GM23338 (cell line): ENCODE measurements around the gene DNAL1. TPM values are rescaled to one million over a fixed set of nuclear protein-coding genes. Genes with fewer than 3 reads are reported as not detected.

Experiments used
- ATAC-seq: fragments of 200-7000 bp; cut with Tn5 transposase; 3 replicates; pipeline ENCODE4 v1.9.1; 2020
- DNase-seq: peaks from one replicate; pipeline ENCODE4 v3.0.0-alpha.2; 2015; ENCODE audit warnings: low spot score
- H2AFZ ChIP-seq: fragments of 200-600 bp; sonication (generic); 2 replicates; pipeline ENCODE4 v1.8.0; 2016; ENCODE audit warnings: antibody characterized with exemption, mild to moderate bottlenecking, moderate library complexity
- H3F3A ChIP-seq: fragments of 200-600 bp; sonication (generic); replicated peaks from 2 replicates; pipeline ENCODE4 v1.8.0; 2017; ENCODE audit warnings: antibody characterized with exemption, mixed run types, low read depth
- H3K27ac ChIP-seq: fragments of 200-600 bp; sonication (generic); 2 replicates; pipeline ENCODE4 v1.6.1; 2016; ENCODE audit warnings: low read depth
- H3K27me3 ChIP-seq: fragments of 200-600 bp; sonication (generic); 2 replicates; pipeline ENCODE4 v1.8.0; 2016; ENCODE audit warnings: mild to moderate bottlenecking, mixed run types, moderate library complexity; ENCODE audit not compliant: insufficient read depth
- H3K36me3 ChIP-seq: fragments of 200-600 bp; sonication (generic); 2 replicates; pipeline ENCODE4 v1.8.0; 2016; ENCODE audit warnings: mild to moderate bottlenecking; ENCODE audit not compliant: insufficient read depth
- H3K4me1 ChIP-seq: fragments of 200-600 bp; sonication (generic); 2 replicates; pipeline ENCODE4 v1.8.0; 2016; ENCODE audit warnings: mild to moderate bottlenecking, moderate library complexity; ENCODE audit not compliant: insufficient read depth
- H3K4me2 ChIP-seq: fragments of 200-600 bp; sonication (generic); 2 replicates; pipeline ENCODE4 v1.7.1; 2017; ENCODE audit warnings: mixed run types
- H3K4me3 ChIP-seq: fragments of 200-600 bp; sonication (generic); 2 replicates; pipeline ENCODE4 v1.6.1; 2016; ENCODE audit warnings: mixed run types
- H3K79me2 ChIP-seq: fragments of 200-600 bp; sonication (generic); replicated peaks from 2 replicates; pipeline ENCODE4 v1.8.0; 2017; ENCODE audit warnings: mild to moderate bottlenecking; ENCODE audit not compliant: insufficient read depth
- H3K9me2 ChIP-seq: fragments of 200-600 bp; sonication (generic); 2 replicates; pipeline ENCODE4 v1.8.0; 2017; ENCODE audit not compliant: insufficient read depth
- H4K20me1 ChIP-seq: fragments of 200-600 bp; sonication (generic); replicated peaks from 2 replicates; pipeline ENCODE4 v1.8.0; 2017; ENCODE audit warnings: mild to moderate bottlenecking; ENCODE audit not compliant: insufficient read depth
- H3K27ac Mint-ChIP-seq: 2 replicates; pipeline ENCODE4 v1.8.0; 2020; ENCODE audit warnings: inconsistent platforms, mild to moderate bottlenecking, moderate library complexity, mixed read lengths
- H3K27me3 Mint-ChIP-seq: 3 replicates; pipeline ENCODE4 v1.8.0; 2022; ENCODE audit warnings: low read depth, mild to moderate bottlenecking, moderate library complexity, mixed read lengths, inconsistent platforms; ENCODE audit not compliant: insufficient read depth, poor library complexity
- H3K36me3 Mint-ChIP-seq: 3 replicates; pipeline ENCODE4 v1.8.0; 2021; ENCODE audit warnings: low read depth, mild to moderate bottlenecking, inconsistent platforms, moderate library complexity, mixed read lengths
- H3K4me1 Mint-ChIP-seq: 3 replicates; pipeline ENCODE4 v1.8.0; 2020; ENCODE audit warnings: mild to moderate bottlenecking, inconsistent platforms, mixed read lengths
- H3K4me3 Mint-ChIP-seq: 3 replicates; pipeline ENCODE4 v1.8.0; 2021; ENCODE audit warnings: moderate library complexity, mild to moderate bottlenecking, inconsistent platforms, mixed read lengths
- H3K9me3 Mint-ChIP-seq: 3 replicates; pipeline ENCODE4 v1.8.0; 2020; ENCODE audit warnings: moderate library complexity, mild to moderate bottlenecking, inconsistent platforms, mixed read lengths
- CREB1 ChIP-seq: fragments of 250-450 bp; sonication (Bioruptor Pico); IDR thresholded peaks from 2 replicates; pipeline ENCODE4 v1.5.0; 2020; ENCODE audit warnings: low read depth, mild to moderate bottlenecking, moderate library complexity
- JUNB ChIP-seq: IDR thresholded peaks from one replicate; pipeline ENCODE4 v1.6.1; 2016; ENCODE audit warnings: antibody characterized with exemption; ENCODE audit not compliant: unreplicated experiment
- NANOG ChIP-seq: IDR thresholded peaks from 2 replicates; pipeline ENCODE4 v1.6.1; 2016; ENCODE audit warnings: antibody characterized with exemption, borderline replicate concordance
- POLR2AphosphoS5 ChIP-seq: IDR thresholded peaks from 2 replicates; pipeline ENCODE4 v1.6.1; 2016; ENCODE audit warnings: antibody characterized with exemption, low read depth
- STAT1 ChIP-seq: IDR thresholded peaks from one replicate; pipeline ENCODE4 v1.6.1; 2016; ENCODE audit warnings: antibody characterized with exemption; ENCODE audit not compliant: unreplicated experiment
- ZNF114 ChIP-seq: fragments of 250-450 bp; sonication (Bioruptor Pico); IDR thresholded peaks from 2 replicates; pipeline ENCODE4 v1.5.0; 2020; ENCODE audit warnings: mild to moderate bottlenecking, moderate library complexity
- polyA plus RNA-seq: library from polyadenylated mRNA; unstranded; fragments of >200 nt; fragmentation: Nextera tagmentation; extraction: Ambion mirVana; gene quantifications from 2 replicates; pipeline ENCODE4 v1.2.1, GENCODE V29; 2016
- total RNA-seq: library from RNA; depleted of rRNA; stranded (reverse); fragments of >200 nt; shearing (Covaris generic); gene quantifications from 2 replicates; pipeline ENCODE4 v1.2.3, GENCODE V29; 2014
- TF ChIP-seq, protein P1 (sequence below), 2 experiments: fragments of 200-600 bp in 1 of 2; sonication (generic) in 1 of 2; conservative IDR thresholded peaks; 2 replicates each; pipeline versions ENCODE4 v1.5.1 to v1.6.1; 2016 to 2017; ENCODE audit warnings: antibody characterized with exemption in 2 of 2, low read depth in 2 of 2, mild to moderate bottlenecking in 2 of 2, moderate library complexity in 1 of 2
- TF ChIP-seq, protein P2 (sequence below): IDR thresholded peaks from 2 replicates; pipeline ENCODE4 v1.6.1; 2016; ENCODE audit warnings: antibody characterized with exemption
- TF ChIP-seq, protein P3 (sequence below): fragments of 250-450 bp; sonication (Bioruptor Pico); IDR thresholded peaks from 2 replicates; pipeline ENCODE4 v1.5.0; 2020; ENCODE audit warnings: mild to moderate bottlenecking, moderate library complexity

DNAL1 gene
- total and polyA plus RNA-seq, 2 experiments from 2014 or later = 7.6 to 29.3 TPM

DNA sequence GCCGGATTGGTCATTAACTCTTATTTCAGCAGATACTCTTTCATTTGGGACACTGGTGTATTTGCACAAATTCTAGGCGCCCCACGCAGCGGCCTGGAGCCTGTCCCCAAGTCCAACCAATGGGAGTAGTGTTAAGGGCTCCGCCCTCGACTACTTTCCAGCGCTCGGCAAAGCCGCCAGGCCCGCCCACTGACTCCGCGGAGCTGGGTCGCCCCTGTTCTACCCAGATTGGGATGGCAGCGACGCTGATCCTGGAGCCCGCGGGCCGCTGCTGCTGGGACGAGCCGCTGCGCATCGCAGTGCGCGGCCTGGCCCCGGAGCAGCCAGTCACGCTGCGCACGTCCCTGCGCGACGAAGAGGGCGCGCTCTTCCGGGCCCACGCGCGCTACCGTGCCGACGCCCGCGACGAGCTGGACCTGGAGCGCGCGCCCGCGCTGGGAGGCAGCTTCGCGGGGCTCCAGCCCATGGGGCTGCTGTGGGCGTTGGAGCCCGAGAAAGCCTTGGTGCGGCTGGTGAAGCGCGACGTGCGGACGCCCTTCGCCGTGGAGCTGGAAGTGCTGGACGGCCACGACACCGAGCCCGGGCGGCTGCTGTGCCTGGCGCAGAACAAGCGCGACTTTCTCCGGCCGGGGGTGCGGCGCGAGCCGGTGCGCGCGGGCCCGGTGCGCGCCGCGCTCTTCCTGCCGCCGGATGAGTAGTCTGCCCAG lies 32.3 kb upstream of the DNAL1 start, which contains the start of gene ACOT6:
TSS of gene ACOT6 (plus strand) at position 179 of the 707 bp plus-strand sequence. CDS start at position 234, 55 bp downstream.
- no peak within 1 kb of the TSS for H3K27ac ChIP-seq
- H3K4me3 ChIP-seq = peak within 1 kb of the TSS; percentile 74
- peaks cover 8% of the 10 kb centered on the region; the same call in 1 of the 2 replicates for H3F3A ChIP-seq
- 0 out of 2 replicates have a peak, but pooled peaks cover 3% of the 10 kb centered on the region for H4K20me1 ChIP-seq
- Mint-ChIP-seq H3K27ac (no peak within 1 kb of the TSS), H3K36me3 (no peaks in the 10 kb centered on the region), H3K4me1 (peaks cover 7% of the 10 kb centered on the region), H3K4me3 (peak within 1 kb of the TSS; percentile 85), H3K9me3 (peaks cover 7% of the 10 kb centered on the region), H3K27me3 (peaks cover 15% of the 10 kb centered on the region)
- H3K27me3 ChIP-seq = peaks cover 17% of the 10 kb centered on the region
- no peaks in the 10 kb centered on the region for H3K9me2 ChIP-seq
- peak within 1 kb of the TSS; percentile 94 for H2AFZ ChIP-seq
- no peaks in the 10 kb centered on the region for H3K79me2 ChIP-seq
- peaks cover 7% of the 10 kb centered on the region; the same call in 1 of the 2 replicates for H3K4me1 ChIP-seq
- TF ChIP-seq POLR2AphosphoS5 = peak; percentile 78
- no peak for TF ChIP-seq STAT1
- TF ChIP-seq, protein P1, sequence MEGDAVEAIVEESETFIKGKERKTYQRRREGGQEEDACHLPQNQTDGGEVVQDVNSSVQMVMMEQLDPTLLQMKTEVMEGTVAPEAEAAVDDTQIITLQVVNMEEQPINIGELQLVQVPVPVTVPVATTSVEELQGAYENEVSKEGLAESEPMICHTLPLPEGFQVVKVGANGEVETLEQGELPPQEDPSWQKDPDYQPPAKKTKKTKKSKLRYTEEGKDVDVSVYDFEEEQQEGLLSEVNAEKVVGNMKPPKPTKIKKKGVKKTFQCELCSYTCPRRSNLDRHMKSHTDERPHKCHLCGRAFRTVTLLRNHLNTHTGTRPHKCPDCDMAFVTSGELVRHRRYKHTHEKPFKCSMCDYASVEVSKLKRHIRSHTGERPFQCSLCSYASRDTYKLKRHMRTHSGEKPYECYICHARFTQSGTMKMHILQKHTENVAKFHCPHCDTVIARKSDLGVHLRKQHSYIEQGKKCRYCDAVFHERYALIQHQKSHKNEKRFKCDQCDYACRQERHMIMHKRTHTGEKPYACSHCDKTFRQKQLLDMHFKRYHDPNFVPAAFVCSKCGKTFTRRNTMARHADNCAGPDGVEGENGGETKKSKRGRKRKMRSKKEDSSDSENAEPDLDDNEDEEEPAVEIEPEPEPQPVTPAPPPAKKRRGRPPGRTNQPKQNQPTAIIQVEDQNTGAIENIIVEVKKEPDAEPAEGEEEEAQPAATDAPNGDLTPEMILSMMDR (conservative IDR thresholded peaks at IDR 0.05; ENCODE audit: low read depth in 2 of 2) = no peak
- TF ChIP-seq CREB1 = no peak
- H3K4me2 ChIP-seq = peak within 1 kb of the TSS; percentile 81
- DNase-seq (peak; percentile 94), ATAC-seq (peak; percentile 97)
- no peaks in the 10 kb centered on the region for H3K36me3 ChIP-seq

DNA sequence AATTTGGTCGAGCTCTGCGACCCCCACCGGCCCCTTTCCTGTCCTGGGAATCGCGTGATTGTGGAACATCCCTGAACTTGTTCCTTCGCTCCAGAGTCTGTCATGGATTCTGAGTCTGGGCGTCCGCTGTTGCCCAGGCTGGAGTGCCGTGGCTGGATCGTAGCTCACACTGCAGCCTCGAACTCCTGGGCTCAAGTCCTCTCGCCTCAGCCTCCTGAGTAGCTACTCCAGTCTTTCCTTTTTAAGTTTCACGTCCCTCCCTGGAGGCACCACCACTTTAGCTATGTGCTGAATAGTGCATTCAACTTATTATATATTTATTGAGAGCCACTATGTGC lies 31.8 kb upstream of the DNAL1 start:
- H3K27ac Mint-ChIP-seq = no peak overlapping the region
- peaks cover 5% of the 10 kb centered on the region for H3K9me3 Mint-ChIP-seq
- peaks cover 8% of the 10 kb centered on the region; the same call in 1 of the 2 replicates for H3F3A ChIP-seq
- ATAC-seq (peak; percentile 29), DNase-seq (no peak)
- H3K9me2 ChIP-seq = no peaks in the 10 kb centered on the region
- peaks cover 7% of the 10 kb centered on the region; the same call in 1 of the 2 replicates for H3K4me1 ChIP-seq
- no peaks in the 10 kb centered on the region for H3K79me2 ChIP-seq
- 0 out of 2 replicates have a peak, but pooled peaks cover 3% of the 10 kb centered on the region for H4K20me1 ChIP-seq
- peak overlapping the region; percentile 94 for H2AFZ ChIP-seq
- peaks cover 7% of the 10 kb centered on the region for H3K4me1 Mint-ChIP-seq
- H3K4me2 ChIP-seq = peak overlapping the region; percentile 81
- peak overlapping the region; percentile 85 for H3K4me3 Mint-ChIP-seq
- peak overlapping the region; percentile 74 for H3K4me3 ChIP-seq
- H3K27ac ChIP-seq = no peak overlapping the region
- H3K27me3 Mint-ChIP-seq = peaks cover 15% of the 10 kb centered on the region
- H3K27me3 ChIP-seq = peaks cover 17% of the 10 kb centered on the region
- H3K36me3 Mint-ChIP-seq = no peaks in the 10 kb centered on the region
- no peaks in the 10 kb centered on the region for H3K36me3 ChIP-seq
- TF ChIP-seq JUNB (no peak), CREB1 (no peak), ZNF114 (CRISPR knock-in tag) (no peak), STAT1 (no peak), NANOG (no peak)
- TF ChIP-seq, protein P2, sequence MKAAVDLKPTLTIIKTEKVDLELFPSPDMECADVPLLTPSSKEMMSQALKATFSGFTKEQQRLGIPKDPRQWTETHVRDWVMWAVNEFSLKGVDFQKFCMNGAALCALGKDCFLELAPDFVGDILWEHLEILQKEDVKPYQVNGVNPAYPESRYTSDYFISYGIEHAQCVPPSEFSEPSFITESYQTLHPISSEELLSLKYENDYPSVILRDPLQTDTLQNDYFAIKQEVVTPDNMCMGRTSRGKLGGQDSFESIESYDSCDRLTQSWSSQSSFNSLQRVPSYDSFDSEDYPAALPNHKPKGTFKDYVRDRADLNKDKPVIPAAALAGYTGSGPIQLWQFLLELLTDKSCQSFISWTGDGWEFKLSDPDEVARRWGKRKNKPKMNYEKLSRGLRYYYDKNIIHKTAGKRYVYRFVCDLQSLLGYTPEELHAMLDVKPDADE = no peak
- TF ChIP-seq, protein P3, sequence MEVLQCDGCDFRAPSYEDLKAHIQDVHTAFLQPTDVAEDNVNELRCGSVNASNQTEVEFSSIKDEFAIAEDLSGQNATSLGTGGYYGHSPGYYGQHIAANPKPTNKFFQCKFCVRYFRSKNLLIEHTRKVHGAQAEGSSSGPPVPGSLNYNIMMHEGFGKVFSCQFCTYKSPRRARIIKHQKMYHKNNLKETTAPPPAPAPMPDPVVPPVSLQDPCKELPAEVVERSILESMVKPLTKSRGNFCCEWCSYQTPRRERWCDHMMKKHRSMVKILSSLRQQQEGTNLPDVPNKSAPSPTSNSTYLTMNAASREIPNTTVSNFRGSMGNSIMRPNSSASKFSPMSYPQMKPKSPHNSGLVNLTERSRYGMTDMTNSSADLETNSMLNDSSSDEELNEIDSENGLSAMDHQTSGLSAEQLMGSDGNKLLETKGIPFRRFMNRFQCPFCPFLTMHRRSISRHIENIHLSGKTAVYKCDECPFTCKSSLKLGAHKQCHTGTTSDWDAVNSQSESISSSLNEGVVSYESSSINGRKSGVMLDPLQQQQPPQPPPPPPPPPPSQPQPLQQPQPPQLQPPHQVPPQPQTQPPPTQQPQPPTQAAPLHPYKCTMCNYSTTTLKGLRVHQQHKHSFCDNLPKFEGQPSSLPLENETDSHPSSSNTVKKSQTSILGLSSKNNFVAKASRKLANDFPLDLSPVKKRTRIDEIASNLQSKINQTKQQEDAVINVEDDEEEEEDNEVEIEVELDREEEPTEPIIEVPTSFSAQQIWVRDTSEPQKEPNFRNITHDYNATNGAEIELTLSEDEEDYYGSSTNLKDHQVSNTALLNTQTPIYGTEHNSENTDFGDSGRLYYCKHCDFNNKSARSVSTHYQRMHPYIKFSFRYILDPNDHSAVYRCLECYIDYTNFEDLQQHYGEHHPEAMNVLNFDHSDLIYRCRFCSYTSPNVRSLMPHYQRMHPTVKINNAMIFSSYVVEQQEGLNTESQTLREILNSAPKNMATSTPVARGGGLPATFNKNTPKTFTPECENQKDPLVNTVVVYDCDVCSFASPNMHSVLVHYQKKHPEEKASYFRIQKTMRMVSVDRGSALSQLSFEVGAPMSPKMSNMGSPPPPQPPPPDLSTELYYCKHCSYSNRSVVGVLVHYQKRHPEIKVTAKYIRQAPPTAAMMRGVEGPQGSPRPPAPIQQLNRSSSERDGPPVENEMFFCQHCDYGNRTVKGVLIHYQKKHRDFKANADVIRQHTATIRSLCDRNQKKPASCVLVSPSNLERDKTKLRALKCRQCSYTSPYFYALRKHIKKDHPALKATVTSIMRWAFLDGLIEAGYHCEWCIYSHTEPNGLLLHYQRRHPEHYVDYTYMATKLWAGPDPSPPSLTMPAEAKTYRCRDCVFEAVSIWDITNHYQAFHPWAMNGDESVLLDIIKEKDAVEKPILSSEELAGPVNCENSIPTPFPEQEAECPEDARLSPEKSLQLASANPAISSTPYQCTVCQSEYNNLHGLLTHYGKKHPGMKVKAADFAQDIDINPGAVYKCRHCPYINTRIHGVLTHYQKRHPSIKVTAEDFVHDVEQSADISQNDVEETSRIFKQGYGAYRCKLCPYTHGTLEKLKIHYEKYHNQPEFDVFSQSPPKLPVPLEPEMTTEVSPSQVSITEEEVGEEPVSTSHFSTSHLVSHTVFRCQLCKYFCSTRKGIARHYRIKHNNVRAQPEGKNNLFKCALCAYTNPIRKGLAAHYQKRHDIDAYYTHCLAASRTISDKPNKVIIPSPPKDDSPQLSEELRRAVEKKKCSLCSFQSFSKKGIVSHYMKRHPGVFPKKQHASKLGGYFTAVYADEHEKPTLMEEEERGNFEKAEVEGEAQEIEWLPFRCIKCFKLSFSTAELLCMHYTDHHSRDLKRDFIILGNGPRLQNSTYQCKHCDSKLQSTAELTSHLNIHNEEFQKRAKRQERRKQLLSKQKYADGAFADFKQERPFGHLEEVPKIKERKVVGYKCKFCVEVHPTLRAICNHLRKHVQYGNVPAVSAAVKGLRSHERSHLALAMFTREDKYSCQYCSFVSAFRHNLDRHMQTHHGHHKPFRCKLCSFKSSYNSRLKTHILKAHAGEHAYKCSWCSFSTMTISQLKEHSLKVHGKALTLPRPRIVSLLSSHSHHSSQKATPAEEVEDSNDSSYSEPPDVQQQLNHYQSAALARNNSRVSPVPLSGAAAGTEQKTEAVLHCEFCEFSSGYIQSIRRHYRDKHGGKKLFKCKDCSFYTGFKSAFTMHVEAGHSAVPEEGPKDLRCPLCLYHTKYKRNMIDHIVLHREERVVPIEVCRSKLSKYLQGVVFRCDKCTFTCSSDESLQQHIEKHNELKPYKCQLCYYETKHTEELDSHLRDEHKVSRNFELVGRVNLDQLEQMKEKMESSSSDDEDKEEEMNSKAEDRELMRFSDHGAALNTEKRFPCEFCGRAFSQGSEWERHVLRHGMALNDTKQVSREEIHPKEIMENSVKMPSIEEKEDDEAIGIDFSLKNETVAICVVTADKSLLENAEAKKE (CRISPR knock-in tag) = no peak
